ENCODE results near the gene KIF5B. TPM values are rescaled to one million over a fixed set of nuclear protein-coding genes. Genes with fewer than 3 reads are reported as not detected.
"Not testable (repeated sequence)": the region's sequence is repeated elsewhere in the genome, so short reads cannot be mapped to it uniquely, and the experiment has no call there.

Gene KIF5B
- total RNA-seq, 1 donor from 2014 or later = 78.1 TPM

- TF ChIP-seq CTCF (IDR thresholded peaks at IDR 0.05) = no peak
- DNase-seq (ENCODE audit: low spot score in 2 of 2) = no peak
- Histone ChIP-seq H3K9me3 (no peaks in the 10 kb centered on the region), H3K4me1 (no peaks in the 10 kb centered on the region), H3K4me3 (no peak overlapping the region), H3K27me3 (no peaks in the 10 kb centered on the region), H3K36me3 (no peaks in the 10 kb centered on the region), H3K27ac (no peak overlapping the region)
- intact Hi-C loops (cut with DNase I) = no loop called here
Observed at GRCh38 chr10:32073659-32074058, 17.4 kb upstream of the KIF5B start.

- H3K27ac ChIP-seq = no peak overlapping the region
- no peak for TF ChIP-seq CTCF (IDR thresholded peaks at IDR 0.05)
- no peaks in the 10 kb centered on the region for H3K9me3 ChIP-seq
- DNase-seq (ENCODE audit: low spot score in 2 of 2) = no peak
- H3K4me3 ChIP-seq = no peak overlapping the region
- no peaks in the 10 kb centered on the region for H3K4me1 ChIP-seq
- intact Hi-C loops (cut with DNase I) = no loop called here
- no peaks in the 10 kb centered on the region for H3K36me3 ChIP-seq
- no peaks in the 10 kb centered on the region for H3K27me3 ChIP-seq
Observed at GRCh38 chr10:32073128-32073527, 16.9 kb upstream of the KIF5B start.

GRCh38 chr10:32072025-32072800 is 16.0 kb upstream of the KIF5B start:
- Histone ChIP-seq H3K27me3 (no peaks in the 10 kb centered on the region), H3K4me3 (no peak overlapping the region), H3K36me3 (no peaks in the 10 kb centered on the region), H3K27ac (no peak overlapping the region), H3K4me1 (no peaks in the 10 kb centered on the region), H3K9me3 (no peaks in the 10 kb centered on the region)
- TF ChIP-seq CTCF (IDR thresholded peaks at IDR 0.05) = no peak
- DNase-seq (ENCODE audit: low spot score in 2 of 2) = no peak
- intact Hi-C loops (cut with DNase I) = no loop called here

- Histone ChIP-seq H3K9me3 (no peaks in the 10 kb centered on the region), H3K4me3 (no peak overlapping the region), H3K4me1 (no peaks in the 10 kb centered on the region), H3K27ac (no peak overlapping the region), H3K27me3 (no peaks in the 10 kb centered on the region), H3K36me3 (no peaks in the 10 kb centered on the region)
- TF ChIP-seq CTCF (IDR thresholded peaks at IDR 0.05) = no peak
- intact Hi-C loops (cut with DNase I) = no loop called here
- no peak for DNase-seq (ENCODE audit: low spot score in 2 of 2)
Observed at GRCh38 chr10:32070645-32071044, 14.4 kb upstream of the KIF5B start.

- Histone ChIP-seq H3K4me1 (no peaks in the 10 kb centered on the region), H3K9me3 (no peaks in the 10 kb centered on the region), H3K36me3 (no peaks in the 10 kb centered on the region), H3K27ac (no peak overlapping the region), H3K4me3 (no peak overlapping the region), H3K27me3 (no peaks in the 10 kb centered on the region)
- intact Hi-C loops (cut with DNase I) = no loop called here
- no peak for DNase-seq (ENCODE audit: low spot score in 2 of 2)
- no peak for TF ChIP-seq CTCF (IDR thresholded peaks at IDR 0.05)
Observed at GRCh38 chr10:32068569-32068968, 12.3 kb upstream of the KIF5B start.

- H3K27ac ChIP-seq; H3K36me3 ChIP-seq; H3K4me1 ChIP-seq; DNase-seq (ENCODE audit: low spot score in 2 of 2); H3K27me3 ChIP-seq; H3K4me3 ChIP-seq; intact Hi-C loops (cut with DNase I); H3K9me3 ChIP-seq: not testable (repeated sequence)
Observed at GRCh38 chr10:32067931-32068330, 11.7 kb upstream of the KIF5B start.

Measured in ascending aorta (tissue), 2 donors.